ENCODE results near the gene LRRC8A. TPM values are rescaled to one million over a fixed set of nuclear protein-coding genes. Genes with fewer than 3 reads are reported as not detected.
A peak's percentile ranks its signal among the peaks of the same experiment; 100 is the strongest.

The LRRC8A gene
- total and polyA plus RNA-seq, 2 of the 4 experiments (the other 2 are of a cell fraction): 42.8 to 60.9 TPM

GRCh38 chr9:128863647-128864046 lies 18.3 kb upstream of the LRRC8A start:
- Histone ChIP-seq H3K27me3 (ENCODE audit: control insufficient read depth, insufficient read depth, low read length) (no peaks in the 10 kb centered on the region), H4K8ac (ENCODE audit: low read depth in 2 of 2, low read length in 2 of 2) (peak overlapping the region in 1 of 2 experiments; percentile 60; a peak in 1 of 4 replicates), H4K91ac (ENCODE audit: insufficient read depth, low read depth, low read length) (no peak overlapping the region), H3K18ac (ENCODE audit: low read depth, low read length) (no peak overlapping the region), H3K14ac (replicated peaks; ENCODE audit: low read depth, low read length) (no peak overlapping the region), H3K4ac (ENCODE audit: low read depth, low read length) (no peak overlapping the region; the same call in 1 of the 2 replicates), H3K79me1 (ENCODE audit: low read depth in 1 of 2, low read length in 2 of 2) (peaks cover 11 to 36% of the 10 kb centered on the region in 2 experiments; a peak in 3 of 4 replicates), H4K5ac (ENCODE audit: low read depth, low read length) (no peak overlapping the region), H2AK5ac (ENCODE audit: low read depth, low read length) (no peak overlapping the region; the same call in 1 of the 2 replicates), H2BK120ac (ENCODE audit: low read depth, low read length) (no peak overlapping the region), H3K36me3 (ENCODE audit: control insufficient read depth, insufficient read depth, low read length) (no peaks in the 10 kb centered on the region), H3K27ac (ENCODE audit: insufficient read depth, low read length) (no peak overlapping the region), H3K4me3 (ENCODE audit: insufficient read depth, low read depth, low read length) (no peak overlapping the region), H3K9me3 (ENCODE audit: control insufficient read depth, insufficient read depth, low read length) (no peaks in the 10 kb centered on the region), H2AFZ (replicated peaks; ENCODE audit: low read length, poor library complexity) (peak overlapping the region; percentile 76), H3K4me2 (ENCODE audit: low read depth, low read length) (no peak overlapping the region), H3K9me1 (ENCODE audit: insufficient read depth, low read length) (0 out of 2 replicates have a peak, but pooled peaks cover 3% of the 10 kb centered on the region), H2AK9ac (replicated peaks; ENCODE audit: low read depth, low read length, poor library complexity) (peak overlapping the region; percentile 90), H3K9ac (ENCODE audit: low read depth, low read length) (no peak overlapping the region), H2BK15ac (ENCODE audit: low read depth, low read length) (no peak overlapping the region), H3K4me1 (ENCODE audit: control insufficient read depth, insufficient read depth, low read length) (no peaks in the 10 kb centered on the region), H2BK5ac (ENCODE audit: low read depth, low read length, poor library complexity, severe bottlenecking) (no peak overlapping the region), H4K20me1 (ENCODE audit: insufficient read depth, low read length) (no peaks in the 10 kb centered on the region), H3K23ac (ENCODE audit: low read depth, low read length) (no peak overlapping the region), H3K56ac (ENCODE audit: extremely low read depth, insufficient read depth, low read length) (no peak overlapping the region), H2BK20ac (ENCODE audit: low read depth, low read length) (no peak overlapping the region)
- intact Hi-C loops (cut with micrococcal nuclease): loop anchor here (1.0 to 5.0 kb wide), 2 partner anchors 65 to 84 kb away; partner anchors contain the start of genes DOLK and NUP188
- 50% methylated on average over 5 of the region's 10 CpGs; no CpG with 5 or more reads in 1 of the 2 experiments for WGBS, 2 experiments (ENCODE audit: extremely low coverage in 2 of 2, insufficient read length in 1 of 2)
- TF ChIP-seq ELK1 (IDR thresholded peaks at IDR 0.05; ENCODE audit: borderline replicate concordance, low read depth, low read length): no peak
- TF ChIP-seq BHLHE40 (IDR thresholded peaks at IDR 0.05; ENCODE audit: low read depth, low read length): no peak
- no peak for TF ChIP-seq MXI1 (IDR thresholded peaks at IDR 0.05; ENCODE audit: borderline replicate concordance, low read depth, low read length)
- TF ChIP-seq RCOR1 (IDR thresholded peaks at IDR 0.05; ENCODE audit: insufficient replicate concordance, low read length): no peak
- TF ChIP-seq CTCF (conservative IDR thresholded peaks at IDR 0.05; ENCODE audit: low read depth, low read length): peak; percentile 82
- TF ChIP-seq RAD21 (IDR thresholded peaks at IDR 0.05; ENCODE audit: low read length): peak; percentile 83
- TF ChIP-seq CEBPB (IDR thresholded peaks at IDR 0.05; ENCODE audit: low read depth, low read length): no peak
- no peak for TF ChIP-seq MAFK (IDR thresholded peaks at IDR 0.05; ENCODE audit: low read depth, low read length)
- no peak for TF ChIP-seq CHD1 (IDR thresholded peaks at IDR 0.05; ENCODE audit: low read depth, low read length)
- no peak for TF ChIP-seq NFE2L2 (IDR thresholded peaks at IDR 0.05; ENCODE audit: low read depth, low read length)
- no peak for TF ChIP-seq RFX5 (IDR thresholded peaks at IDR 0.05; ENCODE audit: low read depth, low read length)
- peak; percentile 15; the same call in 1 of the 2 replicates for TF ChIP-seq USF2 (IDR thresholded peaks at IDR 0.05; ENCODE audit: low read depth, low read length)
- peak; percentile 84 for TF ChIP-seq SMC3 (IDR thresholded peaks at IDR 0.05; ENCODE audit: low read depth, low read length)
- peak; percentile 12; the same call in 1 of the 2 replicates for TF ChIP-seq MAZ (IDR thresholded peaks at IDR 0.05; ENCODE audit: borderline replicate concordance, low read depth, low read length)
- no peak for TF ChIP-seq FOS (IDR thresholded peaks at IDR 0.05; ENCODE audit: low read depth, low read length)
- no peak for TF ChIP-seq POLR2A (IDR thresholded peaks at IDR 0.05; ENCODE audit: low read depth, low read length)
- ChIA-PET CTCF (interaction anchor here (0.6 to 1.4 kb wide), 4 partner anchors 30 to 65 kb away, joined by 3 to 8 read pairs (median 4); no protein-coding TSS in a partner anchor), POLR2A (ENCODE audit: unreplicated experiment) (no interaction called here)
- dilution Hi-C loops (cut with HindIII; ENCODE audit: low sequenced_read_pairs, unreplicated experiment): no loop called here
- DNase-seq (peak; percentile 36), ATAC-seq (ENCODE audit: low read depth) (peak; percentile 96)
- BruUV-seq (replicated peaks): no TSS peak
- in situ Hi-C loops (cut with MboI; ENCODE audit: low sequenced_read_pairs): no loop called here
